ENCODE data around the gene ANKS3.

GRCh38 chr16:4776141-4776705, 42.2 kb upstream of the ANKS3 start:
- TF ChIP-seq CTCF (IDR thresholded peaks at IDR 0.05; ENCODE audit: borderline replicate concordance, extremely low read depth, low read length, poor library complexity, severe bottlenecking), result no peak
- no peak for TF ChIP-seq EZH2 (IDR thresholded peaks at IDR 0.05; ENCODE audit: borderline replicate concordance, low read depth, low read length, severe bottlenecking)

Data from DND-41 (cell line).